Peyer's patch (tissue), 4 donors: ENCODE data around the gene UNC5A.

ENCODE experiments used
- CTCF ChIP-seq, 6 experiments: fragments of 450-650 bp in 4 of 6; fragments of 200-600 bp in 2 of 6; sonication (generic) in 1 of 6; IDR thresholded peaks; one replicate each; pipeline ENCODE4 v1.5.1; 2017 to 2019; ENCODE audit warnings: antibody characterized with exemption in 6 of 6, mild to moderate bottlenecking in 3 of 6, moderate library complexity in 1 of 6
- POLR2A ChIP-seq, 2 donors: fragments of 450-650 bp; IDR thresholded peaks; one replicate each; pipeline ENCODE4 v1.5.1; 2017; ENCODE audit warnings: antibody characterized with exemption in 2 of 2, mild to moderate bottlenecking in 2 of 2, moderate library complexity in 2 of 2

GRCh38 chr5:176860381-176860780, 50.0 kb downstream of the UNC5A start:
- no peak for TF ChIP-seq POLR2A (IDR thresholded peaks at IDR 0.05)
- TF ChIP-seq CTCF (IDR thresholded peaks at IDR 0.05), result no peak
